NCI-H1436 (cell line): ENCODE data around the gene SNRPA1.

Source experiments
- DNase-seq: peaks from one replicate; lab custom pipeline; 2025; lab: John Stamatoyannopoulos, UW

SNRPA1 gene

DNA sequence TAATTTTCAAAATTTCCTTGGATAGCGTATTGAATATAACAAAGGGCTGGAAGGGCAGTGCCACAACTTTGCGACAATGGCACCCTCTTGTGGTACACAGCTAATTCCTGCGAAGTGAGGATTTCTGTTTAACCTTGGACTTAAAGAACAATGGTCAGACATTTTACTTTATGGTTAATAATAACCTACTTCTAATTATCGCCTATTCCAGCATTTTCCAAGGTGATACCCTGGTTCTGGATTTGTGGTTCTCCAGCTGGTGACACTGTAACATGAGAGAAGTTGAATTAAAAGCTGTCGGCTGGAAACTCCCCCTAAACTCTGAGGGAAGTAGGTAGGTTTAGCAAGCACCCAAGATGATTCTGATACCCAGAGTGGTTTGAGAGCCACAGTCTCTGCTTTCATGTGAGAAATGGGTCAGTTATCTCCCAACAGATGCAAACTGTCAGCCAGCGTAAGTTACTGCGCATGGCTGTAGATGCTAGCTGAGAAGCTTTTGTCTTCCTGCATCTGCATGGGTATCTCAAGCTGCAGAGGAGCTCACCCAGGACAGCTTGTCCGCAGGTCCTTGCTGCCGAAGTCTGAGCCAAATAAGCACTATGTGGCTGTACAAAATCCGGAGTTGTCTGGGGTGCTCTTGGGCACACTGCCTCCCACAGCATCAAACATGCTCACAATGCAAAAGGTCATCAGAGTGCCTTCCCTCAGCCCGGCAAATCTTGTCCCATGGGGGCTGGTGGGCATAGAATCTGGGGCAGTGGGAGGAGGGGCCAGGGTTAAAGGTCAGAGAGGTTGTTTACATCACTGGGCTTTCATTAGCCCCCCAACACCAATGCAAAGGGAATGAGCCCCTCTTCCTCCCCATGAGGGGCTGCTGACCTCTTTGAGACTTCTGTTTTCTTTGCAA lies 36.6 kb downstream of the SNRPA1 start:
- DNase-seq: peak; percentile 9

- DNase-seq: no peak
Observed at GRCh38 chr15:101256757-101257156, 38.3 kb downstream of the SNRPA1 start.

DNA sequence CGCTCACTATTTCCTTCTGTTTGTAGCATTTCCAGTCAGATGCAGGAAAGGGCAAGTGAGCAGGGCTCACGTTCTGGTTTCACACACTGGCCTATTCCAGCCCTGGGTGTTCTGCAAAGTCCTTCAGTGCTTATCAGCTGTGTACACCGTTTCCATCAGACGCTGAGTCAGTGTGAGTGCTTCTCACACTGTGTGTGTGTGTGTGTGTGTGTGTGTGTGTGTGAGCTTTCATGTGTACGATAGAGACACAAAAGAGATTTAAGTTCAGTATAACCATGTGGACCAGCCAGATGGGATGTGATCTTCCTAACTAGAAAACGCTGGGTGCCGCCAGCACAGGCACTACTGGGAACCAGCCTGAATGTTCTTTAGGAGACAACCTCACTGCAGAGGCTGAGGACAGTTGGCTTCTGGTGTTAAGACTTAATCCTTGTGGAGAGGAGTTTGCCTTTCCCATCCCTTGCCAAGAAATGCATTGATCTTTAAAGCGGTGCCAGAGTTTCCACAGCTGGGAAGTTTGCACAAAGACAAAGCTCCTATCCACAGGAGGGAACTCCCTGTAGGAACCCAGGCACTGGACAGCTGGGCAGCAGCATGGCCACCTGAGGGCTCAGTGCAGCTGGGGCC lies 39.3 kb downstream of the SNRPA1 start:
- no peak for DNase-seq

DNA sequence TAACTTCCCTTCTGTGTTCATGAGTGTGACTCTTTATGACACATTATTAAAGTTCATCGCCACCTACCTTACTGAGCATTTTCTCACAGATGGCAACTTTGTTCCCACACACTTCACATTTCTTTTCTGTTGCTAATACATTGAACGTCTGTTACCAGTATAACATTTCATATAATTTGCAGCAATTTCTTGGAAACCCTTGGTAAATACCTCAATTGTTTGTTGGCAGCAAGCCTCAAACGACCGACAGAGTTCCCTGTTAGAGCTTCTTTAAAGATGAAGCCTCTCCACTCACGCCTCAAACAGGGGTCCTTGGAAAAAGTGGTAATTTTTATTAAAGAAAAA lies 40.0 kb downstream of the SNRPA1 start:
- no peak for DNase-seq

GRCh38 chr15:101254157-101255050 lies 40.6 kb downstream of the SNRPA1 start:
- no peak for DNase-seq

GRCh38 chr15:101252836-101253235 lies 42.2 kb downstream of the SNRPA1 start:
- DNase-seq: no peak

DNA sequence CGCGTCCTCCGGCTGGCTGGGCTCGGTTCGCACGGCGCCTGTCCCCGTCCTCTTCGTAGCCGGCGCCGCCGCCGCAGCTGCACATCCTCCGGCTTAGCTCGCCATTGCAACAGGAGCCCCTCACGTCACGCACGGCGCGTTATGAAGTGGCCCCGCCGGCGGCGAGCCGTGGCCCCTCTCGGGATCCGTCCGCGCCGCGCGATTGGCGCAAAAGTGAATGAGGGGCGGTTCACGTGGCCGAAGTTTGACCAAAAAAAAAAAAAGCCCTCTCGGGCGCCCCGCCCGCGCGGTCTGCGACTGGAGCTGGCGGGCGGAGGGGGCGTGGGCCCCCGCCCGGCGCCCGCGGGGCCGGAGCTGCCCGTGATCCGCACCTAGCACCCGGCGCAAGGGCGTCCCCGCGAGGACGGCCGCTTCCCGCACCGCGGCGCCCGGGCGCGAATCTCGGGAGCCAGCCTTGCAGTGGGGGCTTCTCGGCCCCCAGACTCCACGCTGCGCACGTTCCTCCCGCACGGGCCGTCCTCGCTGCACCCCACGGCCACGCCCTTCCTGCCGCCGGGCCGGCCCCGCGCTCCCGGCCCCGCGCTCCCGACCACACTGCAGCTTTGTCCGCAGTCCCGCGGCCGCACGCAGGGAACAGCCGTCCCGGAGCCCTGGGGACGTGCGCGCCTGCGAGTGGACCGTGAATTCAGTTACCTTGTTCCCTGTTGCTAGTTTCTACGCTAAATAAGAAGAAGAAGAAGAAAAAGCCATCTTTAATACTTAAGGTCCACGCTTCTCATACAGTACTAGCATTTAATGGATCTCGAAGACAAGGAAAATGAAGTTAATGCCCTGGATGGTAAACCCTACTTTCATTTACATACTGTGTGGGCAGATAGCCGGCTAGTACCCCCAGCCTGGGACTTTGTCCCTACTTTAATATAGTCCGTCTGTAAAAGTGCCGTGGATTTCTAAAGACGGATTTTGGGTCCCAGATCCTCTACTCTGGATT lies 42.9 kb downstream of the SNRPA1 start, which contains the start of gene CHSY1:
CHSY1 (minus strand) TSS at position 219 of the 991 bp plus-strand sequence. CDS start 592 bp downstream, outside the sequence.
- no peak for DNase-seq

- DNase-seq: no peak
Observed at GRCh38 chr15:101250873-101251829, 43.9 kb downstream of the SNRPA1 start.

- DNase-seq: no peak
Observed at GRCh38 chr15:101250341-101250831, 44.7 kb downstream of the SNRPA1 start.

- DNase-seq: no peak
Observed at GRCh38 chr15:101248274-101248673, 46.8 kb downstream of the SNRPA1 start.

- no peak for DNase-seq
Observed at GRCh38 chr15:101246824-101247745, 48.0 kb downstream of the SNRPA1 start.

DNA sequence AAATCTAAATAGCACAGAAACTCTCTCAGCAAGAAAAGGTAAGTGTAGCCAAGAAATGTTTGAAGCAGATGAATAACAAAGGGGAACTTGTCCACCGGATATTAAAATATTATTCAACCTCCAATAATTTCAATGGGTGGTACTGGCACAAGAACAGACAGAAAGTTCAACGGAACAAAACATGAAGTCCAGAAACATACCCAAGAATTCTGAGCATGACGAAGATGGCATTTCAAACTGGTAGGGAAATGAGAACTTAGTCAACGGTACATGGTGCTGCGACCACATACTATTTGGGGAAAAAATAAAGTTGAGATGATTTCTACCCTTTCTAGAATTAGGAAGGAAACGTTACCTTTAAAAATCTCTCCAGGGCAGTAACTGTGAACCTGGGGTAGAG lies 48.7 kb downstream of the SNRPA1 start:
- DNase-seq: no peak

DNA sequence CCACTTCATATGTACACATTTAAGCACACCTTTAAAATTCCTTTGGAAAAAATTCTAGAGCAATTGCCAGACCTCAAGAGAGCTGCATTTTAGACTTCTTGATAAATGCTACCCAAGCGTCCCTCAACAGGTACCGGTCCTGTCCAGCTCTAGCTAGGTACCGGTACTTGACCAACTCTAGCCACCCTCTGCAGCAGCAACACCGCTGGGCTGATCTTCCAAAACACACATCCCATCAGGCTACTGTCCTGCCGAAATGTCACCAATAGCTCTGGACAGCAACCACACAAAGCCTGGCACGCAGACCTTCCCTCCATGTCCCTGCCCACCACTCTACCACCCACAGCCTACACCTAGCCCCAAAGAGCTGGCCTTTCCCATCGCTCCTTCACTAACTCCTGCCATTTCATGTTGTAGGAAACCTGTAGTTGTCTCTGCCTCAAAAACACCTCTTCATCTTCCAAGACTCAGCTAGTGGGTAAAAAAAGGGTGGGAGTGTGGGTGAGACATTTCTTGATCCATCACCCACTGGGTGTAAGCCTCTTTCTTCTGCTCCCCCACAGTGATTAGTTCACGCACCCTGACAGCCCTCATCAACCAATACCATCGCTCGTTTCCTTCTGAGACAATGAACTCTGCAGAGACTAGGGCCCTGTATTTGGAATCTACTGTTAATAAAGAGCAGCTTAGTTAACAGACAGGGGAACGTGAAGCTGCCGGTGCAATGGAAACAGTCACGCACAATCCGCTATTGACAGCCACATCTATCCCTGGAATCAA lies 50.0 kb downstream of the SNRPA1 start:
- DNase-seq: no peak

GRCh38 chr15:101244036-101244781 lies 50.8 kb downstream of the SNRPA1 start:
- no peak for DNase-seq

DNA sequence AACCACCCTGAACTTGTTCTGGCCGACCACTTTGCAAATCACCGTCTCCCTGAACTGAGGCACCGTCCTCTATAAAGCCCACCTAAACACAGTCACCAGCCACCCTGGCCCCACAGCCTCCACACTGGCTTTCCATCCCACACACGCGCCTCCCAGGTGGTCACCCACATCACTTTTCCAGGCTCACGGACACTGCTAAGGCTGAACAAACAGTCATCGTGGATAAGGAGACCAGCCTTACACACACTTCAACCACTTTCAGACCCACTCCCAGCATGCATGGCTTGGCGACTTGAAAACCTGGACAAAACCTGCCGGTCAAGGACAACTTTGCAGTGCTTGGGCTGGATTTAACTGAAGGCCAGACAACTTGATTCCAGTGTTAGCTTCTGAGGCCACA lies 51.6 kb downstream of the SNRPA1 start:
- DNase-seq: no peak

- no peak for DNase-seq
Observed at GRCh38 chr15:101242999-101243336, 52.1 kb downstream of the SNRPA1 start.
